Measurements from ENCODE around the gene FIS1. TPM values are rescaled to one million over a fixed set of nuclear protein-coding genes. Genes with fewer than 3 reads are reported as not detected.

Gene FIS1
- total and polyA plus RNA-seq, 10 of the 15 experiments (the other 5 are each of a cell fraction or from before 2014, with no cell fraction given), result 83.4 to 149 (median 108) TPM

- TF ChIP-seq RCOR1 (conservative IDR thresholded peaks at IDR 0.05; ENCODE audit: low read depth, low read length) (peak; percentile 59; the same call in 1 of the 2 replicates), RELB (IDR thresholded peaks at IDR 0.05; ENCODE audit: low read depth) (peak; percentile 70; the same call in 1 of the 2 replicates), IKZF2 (IDR thresholded peaks at IDR 0.05) (peak in 1 of 2 experiments; percentile 14; a peak in 1 of 4 replicates), PML (IDR thresholded peaks at IDR 0.05; ENCODE audit: low read length) (0 out of 2 replicates have a peak, but pooled peaks have one; percentile 26), CHD1 (IDR thresholded peaks at IDR 0.05; ENCODE audit: low read depth, low read length) (no peak), SPI1 (IDR thresholded peaks at IDR 0.05; ENCODE audit: borderline replicate concordance, insufficient read depth, low read depth, low read length) (peak; percentile 48; the same call in 1 of the 2 replicates), SREBF2 (IDR thresholded peaks at IDR 0.05; ENCODE audit: low read length) (no peak), SUPT20H (IDR thresholded peaks at IDR 0.05; ENCODE audit: borderline replicate concordance, control insufficient read depth, low read depth, low read length) (no peak), SMARCA5 (IDR thresholded peaks at IDR 0.05) (peak; percentile 11; the same call in 1 of the 2 replicates), CREM (IDR thresholded peaks at IDR 0.05; ENCODE audit: low read depth) (peak; percentile 67; the same call in 1 of the 2 replicates), SRF (IDR thresholded peaks at IDR 0.05; ENCODE audit: low read depth in 2 of 2, low read length in 2 of 2) (no peak), BRCA1 (IDR thresholded peaks at IDR 0.05; ENCODE audit: low read depth, low read length) (no peak), LARP7 (IDR thresholded peaks at IDR 0.05) (peak; percentile 78), NFIC (IDR thresholded peaks at IDR 0.05; ENCODE audit: low read depth, low read length) (no peak), ZNF384 (IDR thresholded peaks at IDR 0.05; ENCODE audit: borderline replicate concordance, low read depth, low read length) (no peak), MAX (IDR thresholded peaks at IDR 0.05; ENCODE audit: low read depth, low read length) (peak; percentile 76), NFXL1 (IDR thresholded peaks at IDR 0.05; ENCODE audit: borderline replicate concordance) (no peak)
- TF ChIP-seq, protein P1, sequence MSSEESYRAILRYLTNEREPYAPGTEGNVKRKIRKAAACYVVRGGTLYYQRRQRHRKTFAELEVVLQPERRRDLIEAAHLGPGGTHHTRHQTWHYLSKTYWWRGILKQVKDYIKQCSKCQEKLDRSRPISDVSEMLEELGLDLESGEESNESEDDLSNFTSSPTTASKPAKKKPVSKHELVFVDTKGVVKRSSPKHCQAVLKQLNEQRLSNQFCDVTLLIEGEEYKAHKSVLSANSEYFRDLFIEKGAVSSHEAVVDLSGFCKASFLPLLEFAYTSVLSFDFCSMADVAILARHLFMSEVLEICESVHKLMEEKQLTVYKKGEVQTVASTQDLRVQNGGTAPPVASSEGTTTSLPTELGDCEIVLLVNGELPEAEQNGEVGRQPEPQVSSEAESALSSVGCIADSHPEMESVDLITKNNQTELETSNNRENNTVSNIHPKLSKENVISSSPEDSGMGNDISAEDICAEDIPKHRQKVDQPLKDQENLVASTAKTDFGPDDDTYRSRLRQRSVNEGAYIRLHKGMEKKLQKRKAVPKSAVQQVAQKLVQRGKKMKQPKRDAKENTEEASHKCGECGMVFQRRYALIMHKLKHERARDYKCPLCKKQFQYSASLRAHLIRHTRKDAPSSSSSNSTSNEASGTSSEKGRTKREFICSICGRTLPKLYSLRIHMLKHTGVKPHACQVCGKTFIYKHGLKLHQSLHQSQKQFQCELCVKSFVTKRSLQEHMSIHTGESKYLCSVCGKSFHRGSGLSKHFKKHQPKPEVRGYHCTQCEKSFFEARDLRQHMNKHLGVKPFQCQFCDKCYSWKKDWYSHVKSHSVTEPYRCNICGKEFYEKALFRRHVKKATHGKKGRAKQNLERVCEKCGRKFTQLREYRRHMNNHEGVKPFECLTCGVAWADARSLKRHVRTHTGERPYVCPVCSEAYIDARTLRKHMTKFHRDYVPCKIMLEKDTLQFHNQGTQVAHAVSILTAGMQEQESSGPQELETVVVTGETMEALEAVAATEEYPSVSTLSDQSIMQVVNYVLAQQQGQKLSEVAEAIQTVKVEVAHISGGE (CRISPR knock-in tag; IDR thresholded peaks at IDR 0.05), result peak; percentile 49; the same call in 1 of the 2 replicates
- TF ChIP-seq, protein P2, sequence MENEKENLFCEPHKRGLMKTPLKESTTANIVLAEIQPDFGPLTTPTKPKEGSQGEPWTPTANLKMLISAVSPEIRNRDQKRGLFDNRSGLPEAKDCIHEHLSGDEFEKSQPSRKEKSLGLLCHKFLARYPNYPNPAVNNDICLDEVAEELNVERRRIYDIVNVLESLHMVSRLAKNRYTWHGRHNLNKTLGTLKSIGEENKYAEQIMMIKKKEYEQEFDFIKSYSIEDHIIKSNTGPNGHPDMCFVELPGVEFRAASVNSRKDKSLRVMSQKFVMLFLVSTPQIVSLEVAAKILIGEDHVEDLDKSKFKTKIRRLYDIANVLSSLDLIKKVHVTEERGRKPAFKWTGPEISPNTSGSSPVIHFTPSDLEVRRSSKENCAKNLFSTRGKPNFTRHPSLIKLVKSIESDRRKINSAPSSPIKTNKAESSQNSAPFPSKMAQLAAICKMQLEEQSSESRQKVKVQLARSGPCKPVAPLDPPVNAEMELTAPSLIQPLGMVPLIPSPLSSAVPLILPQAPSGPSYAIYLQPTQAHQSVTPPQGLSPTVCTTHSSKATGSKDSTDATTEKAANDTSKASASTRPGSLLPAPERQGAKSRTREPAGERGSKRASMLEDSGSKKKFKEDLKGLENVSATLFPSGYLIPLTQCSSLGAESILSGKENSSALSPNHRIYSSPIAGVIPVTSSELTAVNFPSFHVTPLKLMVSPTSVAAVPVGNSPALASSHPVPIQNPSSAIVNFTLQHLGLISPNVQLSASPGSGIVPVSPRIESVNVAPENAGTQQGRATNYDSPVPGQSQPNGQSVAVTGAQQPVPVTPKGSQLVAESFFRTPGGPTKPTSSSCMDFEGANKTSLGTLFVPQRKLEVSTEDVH (IDR thresholded peaks at IDR 0.05; ENCODE audit: low read depth, partially characterized antibody), result peak; percentile 68
- TF ChIP-seq, protein P3, sequence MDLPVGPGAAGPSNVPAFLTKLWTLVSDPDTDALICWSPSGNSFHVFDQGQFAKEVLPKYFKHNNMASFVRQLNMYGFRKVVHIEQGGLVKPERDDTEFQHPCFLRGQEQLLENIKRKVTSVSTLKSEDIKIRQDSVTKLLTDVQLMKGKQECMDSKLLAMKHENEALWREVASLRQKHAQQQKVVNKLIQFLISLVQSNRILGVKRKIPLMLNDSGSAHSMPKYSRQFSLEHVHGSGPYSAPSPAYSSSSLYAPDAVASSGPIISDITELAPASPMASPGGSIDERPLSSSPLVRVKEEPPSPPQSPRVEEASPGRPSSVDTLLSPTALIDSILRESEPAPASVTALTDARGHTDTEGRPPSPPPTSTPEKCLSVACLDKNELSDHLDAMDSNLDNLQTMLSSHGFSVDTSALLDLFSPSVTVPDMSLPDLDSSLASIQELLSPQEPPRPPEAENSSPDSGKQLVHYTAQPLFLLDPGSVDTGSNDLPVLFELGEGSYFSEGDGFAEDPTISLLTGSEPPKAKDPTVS (IDR thresholded peaks at IDR 0.05; ENCODE audit: low read depth, low read length), result peak; percentile 57; the same call in 1 of the 2 replicates
These were observed at the start of gene FIS1 (continued) for GRCh38 chr7:101244375-101245146.
